Muscle of arm (tissue), 12 donors: ENCODE results near the gene CDC42BPB. TPM values are rescaled to one million over a fixed set of nuclear protein-coding genes. Genes with fewer than 3 reads are reported as not detected.

Source experiments
- polyA plus RNA-seq, 12 donors: library from polyadenylated mRNA; unstranded; fragments of 120-200 nt; gene quantifications; one replicate each; pipeline ENCODE4 v1.2.1, GENCODE V29; 2013; ENCODE audit not compliant: insufficient read length in 12 of 12

The CDC42BPB gene
- polyA plus RNA-seq, 12 donors: 33.9 to 62.4 (median 52.0) TPM; not detected in 1

Other genes starting within 250 kb of the CDC42BPB start
- 10 to 100 TPM in 1 of 12 donors, 1 to 10 TPM in 3, under 1 TPM in 7, not detected in 1; 0.16 to 32.7 (median 0.62) TPM for gene AMN, start 134.9 kb downstream of the CDC42BPB start, polyA plus RNA-seq
- under 1 TPM in 2 of 12 donors, not detected in 10; 0.23 to 0.39 TPM for gene LBHD2, start 26.7 kb upstream of the CDC42BPB start, polyA plus RNA-seq
- 1 to 10 TPM in 5 of 12 donors, under 1 TPM in 5, not detected in 2; 0.11 to 1.8 (median 0.97) TPM for gene EXOC3L4, start 37.2 kb upstream of the CDC42BPB start, polyA plus RNA-seq
- 10 to 100 TPM in 11 of 12 donors, not detected in 1; 36.4 to 66.2 (median 51.0) TPM for gene TNFAIP2, start 65.9 kb upstream of the CDC42BPB start, polyA plus RNA-seq